ENCODE results near the gene CBX8. TPM values are rescaled to one million over a fixed set of nuclear protein-coding genes. Genes with fewer than 3 reads are reported as not detected.

Gene CBX8
- total and polyA plus RNA-seq, 2 of the 13 experiments (the other 11 are each of a cell fraction or from before 2014, with no cell fraction given) = 0.34 to 12.6 TPM

GRCh38 chr17:79822583-79823124 is 25.8 kb upstream of the CBX8 start (continued):
- TF ChIP-seq CTCF (CRISPR knock-in tag; IDR thresholded peaks at IDR 0.05) (0 out of 2 replicates have a peak, but pooled peaks have one; percentile 14), SNAI1 (CRISPR knock-in tag; IDR thresholded peaks at IDR 0.05; ENCODE audit: borderline replicate concordance) (no peak), CCAR2 (optimal IDR thresholded peaks at IDR 0.05; ENCODE audit: low read depth, low read length) (no peak), FIP1L1 (IDR thresholded peaks at IDR 0.05; ENCODE audit: borderline replicate concordance, insufficient read depth, low read depth, low read length) (no peak), ZBTB26 (CRISPR knock-in tag; IDR thresholded peaks at IDR 0.05; ENCODE audit: borderline replicate concordance) (peak; percentile 43; the same call in 1 of the 2 replicates), NFE2 (CRISPR knock-in tag; IDR thresholded peaks at IDR 0.05) (no peak), ATF6 (CRISPR knock-in tag; conservative IDR thresholded peaks at IDR 0.05) (no peak), FOSL2 (CRISPR knock-in tag; IDR thresholded peaks at IDR 0.05) (peak; percentile 59), TOE1 (CRISPR knock-in tag; IDR thresholded peaks at IDR 0.05) (0 out of 2 replicates have a peak, but pooled peaks have one; percentile 50), MTERF4 (CRISPR knock-in tag; IDR thresholded peaks at IDR 0.05) (peak; percentile 39; the same call in 1 of the 2 replicates), BORCS8-MEF2B (CRISPR knock-in tag; IDR thresholded peaks at IDR 0.05) (no peak; the same call in 1 of the 2 replicates), RBFOX2 (IDR thresholded peaks at IDR 0.05; ENCODE audit: low read depth, low read length) (no peak), NFKB2 (CRISPR knock-in tag; IDR thresholded peaks at IDR 0.05; ENCODE audit: borderline replicate concordance) (peak; percentile 36; the same call in 1 of the 2 replicates), RXRA (CRISPR knock-in tag; IDR thresholded peaks at IDR 0.05) (peak; percentile 85; the same call in 1 of the 2 replicates), ZNF703 (CRISPR knock-in tag; IDR thresholded peaks at IDR 0.05; ENCODE audit: borderline replicate concordance) (0 out of 2 replicates have a peak, but pooled peaks have one; percentile 34), ETV5 (CRISPR knock-in tag; IDR thresholded peaks at IDR 0.05; ENCODE audit: borderline replicate concordance) (peak; percentile 87), AKAP8 (CRISPR knock-in tag; IDR thresholded peaks at IDR 0.05) (no peak), ZBTB49 (CRISPR knock-in tag; IDR thresholded peaks at IDR 0.05; ENCODE audit: borderline replicate concordance) (peak; percentile 83; the same call in 1 of the 2 replicates)

Data from HepG2 (cell line).